ENCODE measurements around the gene ADAM19.

ADAM19 gene

DNA sequence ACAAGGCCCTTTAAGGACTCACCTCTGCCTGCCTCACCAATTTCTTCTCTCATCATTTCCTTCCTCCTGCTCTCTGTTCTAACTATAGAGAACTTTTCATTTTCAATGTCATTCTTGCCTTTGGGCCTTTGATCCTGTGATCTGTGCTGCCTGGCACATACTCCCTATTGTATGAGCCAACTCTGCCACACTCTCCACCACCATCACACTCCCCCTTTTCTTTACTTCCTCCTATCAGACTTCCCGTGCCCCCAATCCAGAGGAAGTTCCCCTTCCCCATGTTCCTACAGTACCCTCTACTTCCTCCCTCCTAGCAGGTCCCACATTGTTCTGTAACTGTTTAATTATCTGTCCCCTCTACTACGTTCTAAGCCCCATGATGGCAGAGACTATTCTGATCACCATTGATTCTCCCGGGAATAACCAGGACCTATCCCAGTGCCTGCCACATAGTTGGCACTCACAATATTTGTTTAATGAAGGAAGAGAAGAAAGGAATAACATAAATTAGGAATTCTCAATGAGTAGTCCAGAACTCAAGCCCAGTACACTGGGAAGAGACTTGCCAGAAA is 27.5 kb downstream of the ADAM19 start:
- in situ Hi-C loops (cut with MboI; ENCODE audit: low pct_unique_long_range_greater_than_20kb, low sequenced_read_pairs), result no loop called here
- DNase-seq, result no peak

DNA sequence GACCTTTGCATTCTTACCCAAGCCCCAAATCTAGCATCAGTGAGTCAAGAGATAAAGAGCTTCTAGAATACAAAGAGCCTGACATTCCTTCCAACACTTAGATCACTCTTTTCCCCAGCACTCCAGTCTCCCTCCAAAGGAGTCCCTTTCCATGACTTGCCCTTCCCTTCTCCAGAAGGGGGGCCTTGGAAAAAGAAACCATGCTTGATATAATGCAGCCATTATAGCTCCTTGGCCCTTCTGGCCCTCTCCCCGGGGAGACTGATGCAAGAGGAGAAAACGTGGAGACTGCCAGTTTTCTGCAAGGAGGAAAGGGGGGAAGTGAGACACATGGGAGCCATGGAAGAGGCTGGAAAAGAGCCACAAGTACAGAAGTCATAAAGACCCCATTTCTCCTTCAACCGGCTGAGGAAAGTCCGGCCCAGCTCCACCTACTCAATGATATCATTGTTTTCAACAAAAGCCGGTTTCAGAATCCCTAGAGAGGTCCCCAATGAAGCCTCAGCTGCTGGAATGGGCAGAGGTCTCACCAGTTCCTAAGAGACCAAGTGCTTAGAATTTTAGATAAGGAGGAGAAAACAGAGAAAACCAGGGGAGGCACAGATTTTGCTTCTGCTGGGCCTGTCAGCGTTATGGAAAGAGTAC is 29.0 kb downstream of the ADAM19 start:
- in situ Hi-C loops (cut with MboI; ENCODE audit: low pct_unique_long_range_greater_than_20kb, low sequenced_read_pairs), result no loop called here

DNA sequence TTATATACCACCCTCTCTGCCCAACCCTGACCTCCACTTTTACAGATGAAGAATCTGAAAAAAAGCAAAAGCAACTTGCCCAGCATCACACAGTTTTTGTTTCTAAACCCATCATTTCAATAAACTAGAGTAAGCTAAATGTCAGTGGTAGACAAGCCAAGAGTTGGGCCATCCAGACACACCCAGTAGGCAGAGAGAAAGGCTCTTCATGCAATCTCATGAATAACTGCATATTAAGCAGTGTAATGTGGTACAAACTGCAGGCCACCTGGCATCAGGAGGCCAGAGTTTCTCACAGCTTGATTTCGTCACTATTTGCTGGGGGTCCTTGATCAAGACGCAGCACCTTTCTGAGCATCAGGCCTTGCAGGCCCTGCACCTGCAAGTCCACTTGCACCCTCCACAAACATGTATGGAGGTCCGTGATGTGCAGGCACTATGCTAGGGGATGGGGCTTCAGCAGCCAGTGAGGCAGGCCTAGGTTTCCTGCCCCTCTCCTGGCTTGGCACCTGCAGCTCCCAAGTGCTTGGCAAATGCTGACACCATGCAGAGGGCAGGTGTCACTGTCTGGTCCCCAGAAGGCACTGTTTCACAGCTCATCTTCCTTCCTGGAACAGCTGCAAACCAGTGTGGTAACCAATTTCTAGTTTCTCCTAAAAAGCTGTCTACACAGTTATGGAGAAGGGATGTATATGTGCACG is 29.8 kb downstream of the ADAM19 start:
- in situ Hi-C loops (cut with MboI; ENCODE audit: low pct_unique_long_range_greater_than_20kb, low sequenced_read_pairs), result no loop called here
- no peak for DNase-seq

More for the DNA sequence above, 29.0 kb downstream of the ADAM19 start:
- DNase-seq, result no peak

DNA sequence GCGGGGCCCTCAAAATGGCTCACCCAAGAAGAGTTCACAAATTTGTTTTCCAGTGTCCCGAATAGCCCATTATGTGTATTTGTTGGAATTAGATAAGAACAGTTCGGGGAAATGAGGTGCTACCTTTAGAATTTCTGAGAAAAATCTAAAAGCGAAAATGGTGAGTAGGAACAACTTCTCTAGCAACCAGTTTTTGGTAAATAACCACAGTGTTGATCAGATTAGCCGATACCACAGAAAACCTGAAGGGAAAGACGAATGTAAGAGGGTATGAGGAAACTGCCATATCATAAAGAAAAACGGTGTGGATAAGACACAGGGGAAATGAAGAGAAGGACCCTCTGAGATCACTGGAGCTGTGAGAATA is 31.0 kb downstream of the ADAM19 start:
- DNase-seq, result no peak
- in situ Hi-C loops (cut with MboI; ENCODE audit: low pct_unique_long_range_greater_than_20kb, low sequenced_read_pairs), result no loop called here

DNA sequence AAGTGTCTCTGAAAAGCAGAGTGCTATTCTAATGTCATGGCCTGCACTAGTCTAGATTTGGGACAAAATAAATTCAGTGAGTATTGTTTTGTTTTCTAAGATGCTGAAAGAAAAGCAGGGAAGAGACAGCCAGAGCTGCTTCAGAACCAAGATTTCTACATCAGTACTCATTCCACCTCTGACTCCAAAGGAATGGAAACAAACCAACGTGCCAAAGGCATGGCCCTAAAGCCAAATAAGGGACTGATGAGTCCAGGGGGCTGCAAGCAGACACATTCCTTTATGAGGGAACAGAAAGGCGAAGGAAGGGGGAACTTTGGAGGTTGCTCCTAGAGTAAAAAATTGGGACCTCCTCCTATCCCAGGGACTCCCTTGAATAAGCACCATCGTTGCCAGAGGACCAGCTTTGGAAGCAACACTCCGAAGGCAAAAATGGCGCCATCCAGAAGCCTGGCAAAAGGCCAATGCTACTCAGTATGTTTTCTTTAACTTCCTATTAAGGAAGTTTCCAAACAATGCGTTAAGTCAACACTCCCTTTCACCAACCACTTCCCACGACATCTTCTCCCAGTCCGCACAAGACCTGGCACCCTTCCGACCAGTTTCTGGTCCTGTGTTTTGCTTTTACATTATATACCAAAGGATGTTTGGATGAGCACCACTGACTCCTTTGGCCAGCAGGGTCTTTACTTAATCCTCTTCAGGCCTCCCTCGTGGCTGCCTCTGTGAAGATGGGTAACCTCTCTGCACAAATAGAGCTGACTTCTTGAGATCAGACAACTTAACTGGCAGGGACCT is 31.6 kb downstream of the ADAM19 start:
- no peak for DNase-seq
- in situ Hi-C loops (cut with MboI; ENCODE audit: low pct_unique_long_range_greater_than_20kb, low sequenced_read_pairs), result no loop called here

DNA sequence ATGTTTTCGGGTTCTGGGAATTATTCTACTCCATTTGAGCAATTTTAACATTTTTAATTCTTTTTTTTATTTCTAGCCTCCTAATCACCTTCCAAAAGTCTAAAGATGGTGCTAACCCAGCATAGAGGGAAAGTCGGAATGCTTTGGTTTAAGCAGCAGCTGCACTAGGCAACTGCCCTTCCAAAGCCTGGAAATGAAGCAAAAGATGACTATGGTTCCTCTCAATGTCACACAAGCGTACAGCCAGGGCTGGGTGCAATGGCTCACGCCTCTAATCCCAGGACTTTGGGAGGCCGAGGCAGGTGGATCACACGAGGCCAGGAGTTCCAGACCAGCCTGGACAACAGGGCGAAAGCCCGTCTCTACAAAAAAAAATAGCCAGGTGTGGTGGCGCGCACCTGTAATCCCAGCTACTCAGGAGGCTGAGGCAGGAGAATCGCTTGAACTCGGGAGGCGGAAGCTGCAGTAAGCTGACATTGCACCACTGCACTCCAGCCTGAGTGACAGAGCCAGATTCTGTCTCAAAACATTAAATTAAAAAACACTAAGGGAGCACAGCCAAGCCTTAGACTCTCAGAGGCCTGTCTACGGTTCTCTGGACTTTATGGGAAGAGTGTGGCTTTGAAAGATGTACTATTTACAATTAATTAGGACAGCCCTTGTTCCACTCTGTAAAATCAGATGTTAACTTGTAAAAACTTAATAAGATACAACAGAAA is 33.1 kb downstream of the ADAM19 start:
- DNase-seq, result no peak
- in situ Hi-C loops (cut with MboI; ENCODE audit: low pct_unique_long_range_greater_than_20kb, low sequenced_read_pairs), result no loop called here

DNA sequence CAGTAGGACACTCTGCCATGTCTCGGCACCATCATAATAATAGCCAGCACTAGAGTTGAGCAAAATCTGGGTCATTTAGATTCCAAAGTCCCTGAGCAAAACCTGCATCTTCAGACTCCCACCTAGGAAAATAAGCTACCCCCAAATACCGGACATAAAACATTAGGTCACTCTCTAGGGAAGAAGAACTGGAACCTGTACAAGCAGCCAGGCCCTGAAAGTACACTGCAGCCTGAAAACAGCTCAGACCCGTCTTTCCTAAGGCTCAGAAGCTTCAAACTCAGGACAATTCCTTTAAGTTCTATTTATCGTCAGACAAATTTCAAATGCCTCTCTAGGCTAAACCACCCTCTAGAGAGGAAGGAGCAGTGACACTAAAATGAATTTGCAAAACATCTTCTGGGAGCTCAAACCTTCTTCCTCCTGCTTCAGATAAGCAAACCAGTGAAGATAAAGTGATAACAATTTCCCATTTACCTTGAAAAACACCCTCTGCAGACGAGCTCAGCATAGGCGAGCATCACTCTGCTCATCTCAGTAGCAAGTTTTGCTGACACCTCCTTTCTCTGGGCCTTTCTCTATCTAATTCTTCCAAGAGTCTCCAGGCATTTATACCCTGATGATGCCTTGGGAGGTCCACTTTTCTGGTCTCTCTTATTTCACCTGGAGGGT is 34.0 kb downstream of the ADAM19 start:
- in situ Hi-C loops (cut with MboI; ENCODE audit: low pct_unique_long_range_greater_than_20kb, low sequenced_read_pairs), result no loop called here
- DNase-seq, result no peak

DNA sequence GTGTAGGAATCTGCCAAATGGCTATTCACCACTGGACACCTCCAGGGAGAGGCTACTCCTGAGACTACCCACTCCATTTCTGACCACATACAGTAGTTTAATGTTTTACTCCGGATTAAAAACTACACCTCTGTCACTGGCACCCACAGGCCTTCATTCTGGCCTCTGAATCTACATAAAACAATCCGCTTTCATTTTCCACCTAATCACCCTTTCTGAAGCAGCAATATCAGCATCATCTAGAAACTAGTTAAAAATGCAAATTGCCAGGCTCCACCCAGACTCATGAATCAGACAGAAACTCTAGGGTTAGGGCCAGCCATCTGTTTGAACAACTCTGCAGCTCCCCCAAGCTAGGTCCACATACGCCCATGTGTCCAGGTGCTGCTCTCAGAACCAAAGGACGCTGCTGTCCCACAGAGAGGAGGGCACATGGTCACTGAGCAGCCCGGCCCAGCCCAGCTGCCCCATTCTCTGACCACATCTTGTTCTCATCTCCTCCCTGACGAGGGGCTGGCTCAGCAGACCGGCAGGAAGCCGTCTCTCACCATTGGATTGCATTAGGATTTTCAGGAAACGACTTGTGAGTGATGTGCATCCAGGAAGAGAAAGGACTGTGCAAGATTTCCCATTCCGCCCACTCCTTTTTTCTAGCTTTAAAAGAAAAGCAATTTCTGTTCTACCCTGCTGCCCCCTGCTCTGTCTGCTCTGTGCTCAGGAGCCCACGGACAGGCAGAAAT is 34.7 kb downstream of the ADAM19 start:
- DNase-seq, result no peak
- in situ Hi-C loops (cut with MboI; ENCODE audit: low pct_unique_long_range_greater_than_20kb, low sequenced_read_pairs), result no loop called here

DNA sequence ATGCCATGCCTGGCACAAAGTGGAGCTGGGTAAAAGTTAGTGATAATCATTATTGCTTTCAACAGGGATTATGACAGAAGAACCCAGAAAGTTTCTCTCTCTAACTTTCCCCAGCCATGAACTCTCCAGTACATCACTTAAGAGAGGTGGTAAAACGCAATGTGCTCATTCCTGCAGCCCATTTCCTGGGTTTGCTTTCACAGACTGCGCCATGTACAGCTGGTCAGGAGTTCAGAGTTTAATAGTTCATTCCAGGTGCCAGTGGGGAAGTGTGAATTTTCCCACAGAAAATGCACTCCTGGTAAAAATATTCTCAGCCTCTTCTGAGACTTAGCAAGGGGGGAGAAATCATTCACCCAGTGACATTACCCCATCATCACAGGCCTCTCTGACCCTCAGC is 35.5 kb downstream of the ADAM19 start:
- no peak for DNase-seq
- in situ Hi-C loops (cut with MboI; ENCODE audit: low pct_unique_long_range_greater_than_20kb, low sequenced_read_pairs), result no loop called here

DNA sequence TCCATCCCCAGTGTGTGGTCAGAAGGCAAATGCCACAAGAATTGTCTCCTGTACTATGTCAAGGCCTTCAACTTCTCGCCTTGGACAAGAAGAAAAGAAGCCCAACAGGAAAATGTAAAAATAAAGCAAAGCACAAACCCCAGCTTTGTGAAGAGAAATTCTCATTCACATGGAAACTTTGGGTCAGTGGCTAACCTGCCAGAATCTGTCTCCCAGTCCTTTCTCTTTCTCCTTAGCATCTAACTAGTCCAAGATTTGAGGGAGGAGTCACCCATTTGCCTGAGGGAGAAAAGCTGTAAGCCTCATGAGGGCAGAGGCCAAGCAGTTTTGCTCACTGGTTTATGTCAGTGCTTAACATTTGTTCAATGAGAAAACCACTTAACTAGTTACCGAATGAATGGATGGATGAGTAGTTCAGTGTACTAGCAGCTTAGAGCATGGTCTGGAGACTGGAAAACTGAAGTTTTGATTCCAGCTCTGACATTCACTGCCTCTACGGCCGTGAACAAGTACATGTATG is 36.0 kb downstream of the ADAM19 start:
- in situ Hi-C loops (cut with MboI; ENCODE audit: low pct_unique_long_range_greater_than_20kb, low sequenced_read_pairs), result no loop called here
- DNase-seq, result no peak

DNA sequence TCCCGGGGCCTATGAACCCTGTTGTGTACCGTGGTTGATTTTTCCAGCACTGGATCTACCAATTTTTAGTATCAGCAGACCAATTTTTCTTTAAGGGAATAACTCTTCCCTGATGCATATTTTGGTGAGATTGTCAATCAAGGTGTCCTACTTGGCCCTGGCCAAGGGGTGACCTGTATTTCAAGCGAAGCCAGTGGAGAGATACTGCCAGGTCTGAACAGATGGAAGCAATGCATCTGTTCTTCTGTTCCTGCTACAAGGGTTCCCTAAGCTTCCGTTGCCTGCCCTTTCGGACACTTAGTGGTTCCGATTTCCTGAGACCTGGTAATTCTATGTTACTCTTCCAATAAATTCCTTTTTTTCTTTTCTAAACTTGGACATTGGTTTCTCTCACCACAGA is 37.3 kb downstream of the ADAM19 start:
- DNase-seq, result no peak
- in situ Hi-C loops (cut with MboI; ENCODE audit: low pct_unique_long_range_greater_than_20kb, low sequenced_read_pairs), result no loop called here

DNA sequence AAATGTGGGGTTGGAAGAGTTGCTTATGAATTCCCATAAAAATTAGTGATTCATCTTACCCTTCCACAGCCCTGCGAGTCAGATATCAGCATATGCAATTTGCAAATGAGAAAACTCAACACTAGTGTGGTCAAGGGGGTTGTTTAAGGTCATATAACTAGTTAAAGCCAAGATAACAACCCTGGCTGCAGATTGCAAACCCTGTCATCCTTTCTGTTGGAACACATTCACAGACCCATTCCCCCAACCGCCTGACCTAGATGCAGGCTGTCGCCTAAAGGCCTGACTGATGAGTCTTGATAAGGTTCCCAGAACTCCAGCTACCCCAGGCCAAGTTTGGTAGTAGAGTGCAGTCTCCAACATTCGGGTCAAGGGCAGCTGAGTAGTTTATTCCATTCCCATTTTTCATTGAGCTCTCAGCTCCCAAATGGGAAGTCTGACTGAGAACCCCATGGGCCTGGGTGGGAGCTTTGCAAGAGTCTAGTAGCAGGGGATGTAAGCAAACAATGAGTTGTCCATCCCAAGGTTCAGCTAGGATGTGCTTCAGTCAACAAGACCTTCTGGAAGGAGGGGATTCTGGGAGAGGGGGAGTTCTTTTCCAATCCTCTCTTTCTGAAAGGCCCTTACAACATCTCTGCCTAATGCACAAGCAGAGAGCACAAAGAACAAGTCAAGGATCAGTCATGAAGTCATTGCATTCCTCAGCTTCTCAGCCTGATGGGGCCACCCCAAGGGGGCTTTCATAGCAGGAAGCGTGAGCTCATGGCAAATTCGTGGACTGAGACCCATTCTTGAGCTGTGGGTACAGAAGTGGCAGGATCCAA is 40.3 kb downstream of the ADAM19 start:
- DNase-seq, result no peak

DNA sequence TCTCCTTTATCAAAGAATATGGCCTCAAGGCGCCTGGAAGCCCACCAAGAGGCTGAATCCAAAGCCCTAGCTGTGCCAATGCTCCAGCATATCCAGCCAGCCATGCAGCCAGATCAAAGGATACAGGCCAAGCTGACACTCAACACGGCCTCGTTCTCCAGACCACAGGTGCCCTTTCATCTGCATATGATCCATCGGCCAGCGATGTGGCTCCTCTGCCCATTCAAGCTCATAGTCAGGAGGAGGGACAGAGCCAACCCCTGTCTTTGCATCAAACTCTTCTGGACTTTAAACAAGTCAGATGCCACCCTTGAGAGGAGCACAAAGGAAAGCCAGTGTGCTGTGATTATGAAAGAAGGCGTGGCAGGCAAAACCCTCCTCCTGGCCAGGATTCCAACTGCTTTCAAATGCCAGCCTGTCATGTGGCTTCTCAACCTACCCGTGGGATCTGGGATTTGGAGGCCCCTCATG is 42.5 kb downstream of the ADAM19 start:
- in situ Hi-C loops (cut with MboI; ENCODE audit: low pct_unique_long_range_greater_than_20kb, low sequenced_read_pairs), result no loop called here
- no peak for DNase-seq

More for the DNA sequence above, 40.3 kb downstream of the ADAM19 start:
- in situ Hi-C loops (cut with MboI; ENCODE audit: low pct_unique_long_range_greater_than_20kb, low sequenced_read_pairs), result no loop called here

DNA sequence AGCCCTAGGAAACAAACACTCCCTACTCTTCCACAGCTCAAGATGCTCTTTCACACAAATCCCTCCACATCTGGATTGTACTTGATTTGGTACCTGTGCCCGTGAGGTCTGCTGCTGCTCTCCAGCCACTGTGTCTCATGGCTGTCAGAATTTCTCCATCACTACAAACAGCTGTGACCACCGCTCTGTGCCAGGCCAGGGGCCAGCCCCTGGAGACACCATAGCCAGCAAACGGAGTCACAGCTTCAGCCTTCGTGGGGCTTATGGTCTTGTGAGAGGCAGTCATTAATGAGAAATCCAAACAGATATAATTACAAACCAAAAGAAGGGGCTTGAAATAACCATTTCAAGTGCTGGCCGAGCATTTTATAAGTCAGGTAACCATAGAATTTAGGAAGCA is 43.6 kb downstream of the ADAM19 start:
- in situ Hi-C loops (cut with MboI; ENCODE audit: low pct_unique_long_range_greater_than_20kb, low sequenced_read_pairs), result no loop called here
- no peak for DNase-seq

DNA sequence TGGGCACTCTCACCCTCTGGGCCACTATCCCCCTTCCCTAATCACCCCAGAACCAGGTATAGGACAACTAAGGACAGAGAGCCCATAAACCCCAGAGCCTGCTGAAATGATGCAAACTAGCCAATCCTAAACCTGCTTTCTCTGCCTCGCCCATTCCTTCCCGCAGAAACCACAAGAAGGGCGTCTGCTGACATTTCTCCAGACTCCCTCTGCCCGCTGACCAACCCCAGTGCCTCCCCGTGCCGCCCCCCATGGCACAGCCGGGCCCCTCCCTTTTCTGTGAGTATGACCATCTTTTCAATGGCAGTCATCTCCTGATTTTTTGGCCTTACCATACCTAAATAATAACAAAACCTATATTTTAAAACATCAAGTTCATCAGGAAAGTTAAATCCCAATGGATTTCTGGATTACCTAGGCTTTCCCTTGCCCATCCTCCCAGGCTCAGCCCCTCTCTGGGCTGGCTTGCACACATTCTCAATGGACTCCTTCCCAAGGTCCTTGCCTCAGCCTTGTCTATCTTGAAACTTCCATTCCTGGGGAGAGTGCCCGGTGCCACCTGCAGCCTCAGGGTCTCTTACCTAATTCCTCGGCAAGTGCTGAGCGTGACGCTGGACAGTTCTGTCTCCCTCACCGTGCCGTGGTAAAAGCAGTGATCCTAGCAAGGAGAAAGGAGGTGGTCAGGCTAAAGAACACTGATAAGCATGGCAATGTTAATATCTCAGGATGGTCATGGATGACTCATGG is 45.2 kb downstream of the ADAM19 start:
- in situ Hi-C loops (cut with MboI; ENCODE audit: low pct_unique_long_range_greater_than_20kb, low sequenced_read_pairs), result no loop called here
- DNase-seq, result no peak

DNA sequence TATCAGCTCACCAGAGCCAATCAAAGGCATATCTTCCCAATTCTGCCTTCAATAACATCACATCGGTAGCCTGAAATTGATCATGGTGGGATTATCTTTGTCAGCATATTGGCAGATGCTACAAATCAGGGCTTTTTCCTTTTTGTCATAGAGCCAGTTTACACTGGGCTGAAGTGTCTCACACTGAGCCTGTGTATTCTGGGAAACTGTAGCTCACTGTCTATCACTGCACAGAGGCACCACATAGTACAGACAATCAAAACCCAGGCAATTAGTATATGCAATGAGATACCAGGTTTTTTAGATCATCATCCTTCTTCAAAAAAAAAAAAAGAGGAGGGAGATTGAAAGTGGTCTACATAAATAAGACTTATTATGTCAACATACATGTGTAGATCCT is 46.6 kb downstream of the ADAM19 start:
- in situ Hi-C loops (cut with MboI; ENCODE audit: low pct_unique_long_range_greater_than_20kb, low sequenced_read_pairs), result no loop called here
- no peak for DNase-seq

Data from KBM-7 (cell line).